Fibroblast of skin of left quadriceps (primary cell): ENCODE data around the gene DAG1.
"Not testable (repeated sequence)": the region's sequence is repeated elsewhere in the genome, so short reads cannot be mapped to it uniquely, and the experiment has no call there.

ENCODE experiments used
- DNase-seq, 2 experiments: peaks; one replicate each; pipeline ENCODE4 v3.0.0-alpha.2; 2013; ENCODE audit warnings: low read depth in 2 of 2

Gene DAG1

GRCh38 chr3:49470714-49471420, 800 bp downstream of the DAG1 start:
- no peak for DNase-seq

DNA sequence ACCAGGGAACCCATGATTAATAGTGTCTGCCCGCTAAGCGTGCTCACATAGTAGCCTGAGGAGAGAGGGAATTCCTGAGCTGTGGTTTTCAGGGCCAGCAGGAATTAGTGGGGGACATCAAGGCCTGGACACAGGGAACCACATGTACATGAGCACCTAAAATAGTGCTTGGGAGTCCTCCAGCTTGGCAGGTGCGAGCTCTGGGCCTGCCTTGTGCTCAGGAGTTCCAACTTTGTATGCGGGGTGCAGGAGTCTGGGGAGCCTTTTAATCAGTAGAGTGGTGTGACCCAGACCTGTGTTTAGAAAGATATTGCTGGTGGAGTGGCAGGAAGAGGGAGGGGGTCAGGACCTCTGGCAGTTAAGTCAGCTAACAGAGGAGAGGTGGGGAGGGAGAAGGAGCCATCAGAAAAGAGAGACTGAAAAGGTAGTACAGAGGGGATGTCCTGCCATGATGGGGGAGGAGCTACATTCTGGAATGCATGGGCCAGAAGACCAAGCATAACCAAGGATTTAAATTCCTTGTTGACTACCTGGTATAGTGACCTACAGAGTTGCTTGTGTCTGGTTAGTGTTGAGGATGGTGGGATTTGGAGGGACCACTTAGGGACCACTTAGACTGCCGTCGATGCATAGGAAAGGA, 1.9 kb downstream of the DAG1 start:
- DNase-seq = no peak

DNA sequence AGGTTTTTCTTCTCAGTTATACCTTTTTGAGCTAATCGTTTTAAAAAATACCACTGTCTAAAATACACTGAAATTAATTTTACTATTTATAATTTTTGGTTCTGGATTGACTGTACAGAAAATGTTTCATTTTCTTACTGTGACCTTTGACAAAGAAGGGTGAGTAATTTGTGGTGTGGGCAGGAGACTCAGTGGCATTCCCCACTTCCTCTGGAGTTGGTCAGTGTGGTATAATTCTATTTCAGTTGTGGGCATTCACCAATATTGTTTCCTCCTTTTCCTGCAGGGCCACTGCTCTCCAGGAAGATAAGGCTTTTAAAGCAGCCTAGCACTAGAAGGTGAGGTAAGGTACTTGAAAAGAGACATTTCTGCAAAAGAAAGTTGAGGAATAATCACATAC, 6.5 kb downstream of the DAG1 start:
- DNase-seq = no peak

DNA sequence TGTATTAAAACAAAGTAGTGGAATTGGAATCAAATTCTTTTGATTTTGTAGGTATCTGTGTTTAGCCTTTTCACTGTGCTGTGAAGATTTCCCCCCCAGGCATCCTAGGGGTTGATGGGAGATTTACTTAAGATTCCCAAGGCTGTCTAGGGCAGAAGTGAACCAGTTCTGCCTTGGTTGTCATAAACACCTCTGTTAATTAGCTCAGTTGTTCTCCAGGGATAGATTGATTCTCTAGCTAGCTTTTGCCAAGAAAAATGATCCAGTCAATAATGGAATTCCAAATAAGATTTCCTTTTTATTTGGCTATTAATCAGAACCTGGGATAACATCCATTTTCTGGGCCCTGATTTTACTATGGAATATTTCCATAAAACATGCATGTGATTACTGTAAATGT, 12.7 kb downstream of the DAG1 start:
- DNase-seq = no peak

DNA sequence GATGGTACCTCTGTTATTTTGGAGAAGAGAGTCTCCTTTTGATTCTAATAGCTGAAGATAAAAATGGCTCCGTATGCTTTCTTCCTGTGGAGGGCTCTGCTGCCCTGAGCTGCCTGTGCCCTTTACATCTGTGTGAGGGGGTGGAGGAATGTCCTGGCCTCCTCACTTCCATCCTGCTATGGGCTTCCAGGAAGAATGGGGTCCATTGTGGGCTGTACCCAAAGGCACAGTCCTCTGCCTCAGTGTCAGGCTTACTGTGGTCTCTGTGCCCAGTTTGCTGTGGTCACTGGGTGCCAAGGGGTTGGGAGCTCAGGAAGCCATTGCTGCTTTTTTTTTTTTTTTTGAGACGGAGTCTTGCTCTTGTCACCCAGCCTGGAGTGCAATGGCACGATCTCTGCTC, 14.4 kb downstream of the DAG1 start:
- DNase-seq = no peak

GRCh38 chr3:49489247-49489646, 19.2 kb downstream of the DAG1 start:
- no peak for DNase-seq

- DNase-seq = no peak
These were observed 22.9 kb downstream of the DAG1 start for GRCh38 chr3:49492969-49493368.

DNA sequence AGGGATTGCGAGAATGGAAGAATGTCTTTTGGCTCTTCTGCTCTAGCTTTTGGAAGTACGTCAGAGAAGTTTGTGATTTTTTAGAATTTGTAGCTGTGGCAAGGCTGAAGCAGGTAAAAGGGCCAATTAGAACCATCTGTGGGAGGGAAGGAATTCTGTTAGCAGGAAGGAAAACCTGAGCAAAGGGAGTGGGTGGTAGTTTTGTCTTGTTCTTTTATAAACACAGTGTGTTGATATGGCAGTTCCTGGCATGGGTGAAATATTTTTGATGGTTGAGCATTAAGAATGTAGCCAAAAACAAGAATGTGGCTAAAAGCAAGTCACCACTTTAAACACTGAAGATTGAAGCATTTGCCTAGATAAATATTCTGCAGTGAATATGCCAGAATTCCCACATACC, 23.8 kb downstream of the DAG1 start:
- DNase-seq = no peak

GRCh38 chr3:49495023-49495422, 25.0 kb downstream of the DAG1 start:
- no peak for DNase-seq

- not testable (repeated sequence) for DNase-seq
These were observed 26.8 kb downstream of the DAG1 start for GRCh38 chr3:49496845-49497244.

DNA sequence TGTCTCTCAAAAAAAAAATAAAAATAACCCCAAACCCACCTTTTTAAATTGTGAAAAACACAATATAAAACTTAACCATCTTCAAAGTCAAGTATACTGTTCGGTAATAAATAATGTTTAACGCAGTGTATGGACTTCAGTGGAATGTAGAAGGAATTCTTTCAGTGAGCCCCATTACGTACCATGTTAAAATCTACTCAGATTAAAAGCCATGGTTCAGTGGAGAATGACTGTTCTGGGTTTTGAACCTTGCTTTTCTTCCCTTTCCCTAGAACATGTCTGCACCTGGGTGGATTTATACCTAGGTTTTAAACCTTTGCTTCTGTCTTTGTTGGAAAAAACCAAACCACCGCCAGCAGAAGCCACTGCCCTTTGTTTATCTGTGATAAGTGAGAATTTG, 27.5 kb downstream of the DAG1 start:
- DNase-seq = no peak

- DNase-seq = no peak
These were observed 28.2 kb downstream of the DAG1 start for GRCh38 chr3:49498239-49498638.

DNA sequence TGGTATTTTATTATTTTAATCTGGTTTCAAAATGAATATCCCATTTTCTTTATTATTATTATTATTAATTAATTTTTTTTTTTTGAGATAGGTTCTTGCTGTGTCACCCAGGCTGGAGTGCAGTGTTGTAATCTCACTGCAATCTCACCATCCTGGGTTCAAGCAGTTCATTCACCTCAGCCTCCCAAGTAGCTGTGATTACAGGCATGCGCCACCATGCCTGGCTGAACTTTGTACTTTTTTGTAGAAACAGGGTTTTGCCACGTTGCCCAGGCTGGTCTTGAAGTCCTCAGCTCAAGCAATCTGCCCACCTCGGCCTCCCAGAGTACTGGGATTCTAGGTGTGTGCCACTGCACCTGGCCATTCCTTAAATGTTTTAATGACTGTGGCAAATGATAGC, 28.6 kb downstream of the DAG1 start:
- no peak for DNase-seq

- no peak for DNase-seq
These were observed 30.2 kb downstream of the DAG1 start for GRCh38 chr3:49500205-49500731.

GRCh38 chr3:49500732-49501609, 30.9 kb downstream of the DAG1 start:
- DNase-seq = peak; percentile 81

- no peak for DNase-seq
These were observed 31.8 kb downstream of the DAG1 start for GRCh38 chr3:49501842-49502241.

DNA sequence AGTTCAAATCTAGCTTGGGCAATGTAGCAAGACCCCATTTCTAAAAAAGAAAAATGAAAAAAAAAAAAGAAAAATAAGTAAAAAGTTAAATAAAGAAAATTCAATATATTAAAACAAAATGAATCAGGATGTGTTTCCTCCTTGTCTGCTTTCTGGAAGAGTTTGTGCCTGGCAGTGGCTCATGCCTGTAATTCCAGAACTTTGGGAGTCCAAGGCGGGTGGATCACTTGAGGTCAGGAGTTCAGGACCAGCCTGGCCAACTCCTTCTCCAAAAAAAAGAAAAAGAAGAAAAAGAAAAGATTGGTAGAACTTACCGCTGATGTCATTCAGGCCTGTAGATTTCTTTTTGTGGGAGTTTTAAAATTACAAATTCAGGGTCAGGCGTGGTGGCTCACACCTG, 36.8 kb downstream of the DAG1 start:
- no peak for DNase-seq

- no peak for DNase-seq
These were observed 39.0 kb downstream of the DAG1 start for GRCh38 chr3:49509028-49509561.

GRCh38 chr3:49511639-49512038, 41.6 kb downstream of the DAG1 start:
- no peak for DNase-seq

DNA sequence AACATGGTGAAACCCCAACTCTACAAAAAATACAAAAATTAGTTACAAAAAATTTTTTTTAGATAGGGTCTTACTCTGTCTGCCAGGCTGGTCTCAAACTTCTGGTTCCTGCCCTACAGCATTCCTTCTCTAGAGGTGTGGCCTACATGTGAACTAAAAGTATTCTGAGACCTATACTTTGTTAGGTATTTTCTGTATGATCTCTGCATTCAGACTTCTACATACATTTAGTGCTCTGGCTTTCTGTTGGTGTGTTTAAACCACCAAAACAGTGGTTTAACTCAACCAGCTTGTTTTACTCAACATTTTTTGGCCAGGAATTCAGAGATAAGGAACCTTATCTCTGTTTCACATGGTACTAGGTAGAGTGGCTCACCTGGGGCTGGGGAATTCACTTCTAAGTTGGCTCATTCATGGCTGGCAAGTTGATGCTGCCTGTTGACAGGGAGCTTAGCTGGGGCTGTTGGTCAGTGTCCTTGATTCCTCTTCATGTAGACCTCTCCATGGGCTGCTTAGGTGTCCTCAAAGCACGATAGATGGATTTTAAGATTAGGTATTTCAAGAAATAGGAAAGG, 42.8 kb downstream of the DAG1 start:
- no peak for DNase-seq

GRCh38 chr3:49513494-49514124, 43.5 kb downstream of the DAG1 start:
- no peak for DNase-seq
